Measurements from ENCODE around the gene VAV3. TPM values are rescaled to one million over a fixed set of nuclear protein-coding genes. Genes with fewer than 3 reads are reported as not detected.

The VAV3 gene
- total RNA-seq, 1 experiment from 2014 or later, result 0.57 TPM

DNA sequence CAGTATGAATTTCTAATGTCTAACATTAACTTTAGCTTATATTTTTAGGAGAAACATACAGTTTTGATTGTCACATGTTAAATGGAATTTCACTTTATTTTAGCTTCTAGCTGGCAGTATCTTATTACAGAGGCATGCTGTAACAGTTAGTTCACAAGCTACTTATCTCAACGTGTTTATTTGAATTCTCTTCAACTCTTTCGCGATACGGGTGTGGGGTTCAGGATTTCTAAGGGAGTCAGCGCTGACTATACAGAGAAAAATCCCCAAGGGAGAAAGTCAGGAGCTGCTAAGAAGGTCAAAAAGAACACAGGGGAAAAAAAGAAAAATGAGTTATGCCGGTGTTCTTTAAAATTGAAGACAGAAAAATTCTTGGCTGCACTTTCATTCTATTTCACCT is 296.2 kb downstream of the VAV3 start:
- ChIA-PET CTCF (no interaction called here), POLR2A (no interaction called here)
- Mint-ChIP-seq H3K27me3 (ENCODE audit: insufficient read depth, unreplicated experiment) (no peaks in the 10 kb centered on the region), H3K27ac (ENCODE audit: unreplicated experiment) (no peak overlapping the region), H3K4me3 (ENCODE audit: unreplicated experiment) (no peak overlapping the region), H3K4me1 (ENCODE audit: low read depth, unreplicated experiment) (no peaks in the 10 kb centered on the region), H3K9me3 (ENCODE audit: unreplicated experiment) (no peaks in the 10 kb centered on the region), H3K36me3 (ENCODE audit: insufficient read depth, unreplicated experiment) (no peaks in the 10 kb centered on the region)
- no peaks in the 10 kb centered on the region for H3K4me1 ChIP-seq
- H3K27me3 ChIP-seq (replicated peaks; ENCODE audit: control insufficient read depth, insufficient read depth, low read length), result no peaks in the 10 kb centered on the region
- no peak overlapping the region for H3K4me3 ChIP-seq (ENCODE audit: low read depth, low read length)
- no peaks in the 10 kb centered on the region for H3K9me3 ChIP-seq
- no peaks in the 10 kb centered on the region for H3K36me3 ChIP-seq (ENCODE audit: control insufficient read depth, insufficient read depth, low read length)
- DNase-seq, result no peak
- BruUV-seq (replicated peaks), result no TSS peak
- TF ChIP-seq, protein P1, sequence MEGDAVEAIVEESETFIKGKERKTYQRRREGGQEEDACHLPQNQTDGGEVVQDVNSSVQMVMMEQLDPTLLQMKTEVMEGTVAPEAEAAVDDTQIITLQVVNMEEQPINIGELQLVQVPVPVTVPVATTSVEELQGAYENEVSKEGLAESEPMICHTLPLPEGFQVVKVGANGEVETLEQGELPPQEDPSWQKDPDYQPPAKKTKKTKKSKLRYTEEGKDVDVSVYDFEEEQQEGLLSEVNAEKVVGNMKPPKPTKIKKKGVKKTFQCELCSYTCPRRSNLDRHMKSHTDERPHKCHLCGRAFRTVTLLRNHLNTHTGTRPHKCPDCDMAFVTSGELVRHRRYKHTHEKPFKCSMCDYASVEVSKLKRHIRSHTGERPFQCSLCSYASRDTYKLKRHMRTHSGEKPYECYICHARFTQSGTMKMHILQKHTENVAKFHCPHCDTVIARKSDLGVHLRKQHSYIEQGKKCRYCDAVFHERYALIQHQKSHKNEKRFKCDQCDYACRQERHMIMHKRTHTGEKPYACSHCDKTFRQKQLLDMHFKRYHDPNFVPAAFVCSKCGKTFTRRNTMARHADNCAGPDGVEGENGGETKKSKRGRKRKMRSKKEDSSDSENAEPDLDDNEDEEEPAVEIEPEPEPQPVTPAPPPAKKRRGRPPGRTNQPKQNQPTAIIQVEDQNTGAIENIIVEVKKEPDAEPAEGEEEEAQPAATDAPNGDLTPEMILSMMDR (IDR thresholded peaks at IDR 0.05; ENCODE audit: insufficient read depth in 1 of 2, low read depth in 1 of 2, low read length in 1 of 2, severe bottlenecking in 1 of 2, unreplicated experiment in 1 of 2), result no peak
- intact Hi-C loops (cut with micrococcal nuclease; ENCODE audit: unreplicated experiment), result loop anchor here (5.0 kb wide), 1 partner anchor 84 kb away; no protein-coding TSS in a partner anchor

GRCh38 chr1:107666493-107666892 is 298.5 kb downstream of the VAV3 start:
- POLR2A ChIA-PET, result no interaction called here
- no peaks in the 10 kb centered on the region for H3K9me3 Mint-ChIP-seq (ENCODE audit: unreplicated experiment)

DNA sequence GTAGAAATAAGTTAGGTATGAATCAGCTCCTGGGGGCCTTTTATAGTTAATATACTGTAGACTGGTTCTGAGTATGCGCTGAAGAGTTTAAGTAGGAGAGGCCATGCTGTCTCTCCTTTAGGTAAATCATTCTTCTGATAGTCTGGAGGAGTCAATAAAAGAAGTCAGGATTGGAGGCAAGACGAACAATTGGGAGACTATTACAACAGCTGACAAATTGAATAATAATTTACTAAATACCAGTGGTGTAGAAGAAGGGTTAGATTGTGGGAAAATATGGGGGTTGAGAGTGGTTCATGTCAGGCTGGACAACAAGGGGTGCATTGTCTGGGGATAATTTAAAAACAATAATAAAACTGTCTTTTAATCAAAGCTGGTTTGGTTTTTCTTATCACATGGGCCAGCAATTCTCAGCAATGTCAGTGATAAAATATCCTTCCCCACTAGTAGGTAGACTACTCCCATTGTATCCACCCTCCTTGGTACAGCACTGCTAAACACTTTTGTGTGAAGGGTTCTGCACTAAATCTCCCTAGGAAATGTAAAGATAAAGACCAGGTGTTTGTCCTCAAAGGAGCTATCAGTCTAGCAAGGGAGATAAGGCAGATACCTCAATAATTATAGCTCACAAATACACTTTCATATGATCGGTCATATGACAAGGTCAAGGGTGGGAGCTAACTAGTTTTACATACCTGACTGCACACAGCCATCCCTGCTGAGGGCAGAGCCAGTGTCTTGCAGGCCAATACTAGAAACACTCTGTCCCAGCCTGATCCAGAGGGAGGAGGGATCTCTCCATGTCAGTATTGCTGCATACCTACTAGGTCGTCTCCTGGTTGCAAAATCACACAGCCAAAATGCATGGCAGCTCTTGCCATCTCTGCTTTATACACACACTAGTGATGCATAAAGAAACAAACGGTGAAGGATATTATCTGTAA is 299.7 kb downstream of the VAV3 start:
- H3K4me3 ChIP-seq (ENCODE audit: low read depth, low read length), result no peak overlapping the region
- H3K4me3 Mint-ChIP-seq (ENCODE audit: unreplicated experiment), result no peak overlapping the region
- H3K27me3 ChIP-seq (replicated peaks; ENCODE audit: control insufficient read depth, insufficient read depth, low read length), result no peaks in the 10 kb centered on the region
- no peaks in the 10 kb centered on the region for H3K27me3 Mint-ChIP-seq (ENCODE audit: insufficient read depth, unreplicated experiment)
- TF ChIP-seq, protein P1 (IDR thresholded peaks at IDR 0.05; ENCODE audit: insufficient read depth in 1 of 2, low read depth in 1 of 2, low read length in 1 of 2, severe bottlenecking in 1 of 2, unreplicated experiment in 1 of 2), result no peak
- no peaks in the 10 kb centered on the region for H3K9me3 Mint-ChIP-seq (ENCODE audit: unreplicated experiment)
- no TSS peak for BruUV-seq (replicated peaks)
- H3K36me3 Mint-ChIP-seq (ENCODE audit: insufficient read depth, unreplicated experiment), result no peaks in the 10 kb centered on the region
- DNase-seq, result no peak
- ChIA-PET CTCF (no interaction called here), POLR2A (no interaction called here)
- H3K4me1 Mint-ChIP-seq (ENCODE audit: low read depth, unreplicated experiment), result no peaks in the 10 kb centered on the region
- H3K36me3 ChIP-seq (ENCODE audit: control insufficient read depth, insufficient read depth, low read length), result no peaks in the 10 kb centered on the region
- H3K9me3 ChIP-seq, result no peaks in the 10 kb centered on the region
- H3K4me1 ChIP-seq, result no peaks in the 10 kb centered on the region
- intact Hi-C loops (cut with micrococcal nuclease; ENCODE audit: unreplicated experiment), result loop anchor here (5.0 kb wide), 1 partner anchor 87 kb away; no protein-coding TSS in a partner anchor
- H3K27ac Mint-ChIP-seq (ENCODE audit: unreplicated experiment), result no peak overlapping the region

More at GRCh38 chr1:107666493-107666892, 298.5 kb downstream of the VAV3 start:
- no peaks in the 10 kb centered on the region for H3K9me3 ChIP-seq
- TF ChIP-seq, protein P1 (IDR thresholded peaks at IDR 0.05; ENCODE audit: insufficient read depth in 1 of 2, low read depth in 1 of 2, low read length in 1 of 2, severe bottlenecking in 1 of 2, unreplicated experiment in 1 of 2), result no peak
- no peaks in the 10 kb centered on the region for H3K27me3 ChIP-seq (replicated peaks; ENCODE audit: control insufficient read depth, insufficient read depth, low read length)
- intact Hi-C loops (cut with micrococcal nuclease; ENCODE audit: unreplicated experiment), result loop anchor here (5.0 kb wide), 1 partner anchor 86 kb away; no protein-coding TSS in a partner anchor
- DNase-seq, result no peak
- Mint-ChIP-seq H3K27ac (ENCODE audit: unreplicated experiment) (no peak overlapping the region), H3K27me3 (ENCODE audit: insufficient read depth, unreplicated experiment) (no peaks in the 10 kb centered on the region), H3K36me3 (ENCODE audit: insufficient read depth, unreplicated experiment) (no peaks in the 10 kb centered on the region), H3K4me1 (ENCODE audit: low read depth, unreplicated experiment) (no peaks in the 10 kb centered on the region), H3K4me3 (ENCODE audit: unreplicated experiment) (no peak overlapping the region)
- no TSS peak for BruUV-seq (replicated peaks)
- H3K4me1 ChIP-seq, result no peaks in the 10 kb centered on the region
- CTCF ChIA-PET, result no interaction called here
- H3K4me3 ChIP-seq (ENCODE audit: low read depth, low read length), result no peak overlapping the region
- no peaks in the 10 kb centered on the region for H3K36me3 ChIP-seq (ENCODE audit: control insufficient read depth, insufficient read depth, low read length)

Data from Caco-2 (cell line).